Measurements from ENCODE around the gene RAB11FIP4. TPM values are rescaled to one million over a fixed set of nuclear protein-coding genes. Genes with fewer than 3 reads are reported as not detected.

The RAB11FIP4 gene
- total RNA-seq, 1 donor from 2014 or later = 28.6 TPM

DNA sequence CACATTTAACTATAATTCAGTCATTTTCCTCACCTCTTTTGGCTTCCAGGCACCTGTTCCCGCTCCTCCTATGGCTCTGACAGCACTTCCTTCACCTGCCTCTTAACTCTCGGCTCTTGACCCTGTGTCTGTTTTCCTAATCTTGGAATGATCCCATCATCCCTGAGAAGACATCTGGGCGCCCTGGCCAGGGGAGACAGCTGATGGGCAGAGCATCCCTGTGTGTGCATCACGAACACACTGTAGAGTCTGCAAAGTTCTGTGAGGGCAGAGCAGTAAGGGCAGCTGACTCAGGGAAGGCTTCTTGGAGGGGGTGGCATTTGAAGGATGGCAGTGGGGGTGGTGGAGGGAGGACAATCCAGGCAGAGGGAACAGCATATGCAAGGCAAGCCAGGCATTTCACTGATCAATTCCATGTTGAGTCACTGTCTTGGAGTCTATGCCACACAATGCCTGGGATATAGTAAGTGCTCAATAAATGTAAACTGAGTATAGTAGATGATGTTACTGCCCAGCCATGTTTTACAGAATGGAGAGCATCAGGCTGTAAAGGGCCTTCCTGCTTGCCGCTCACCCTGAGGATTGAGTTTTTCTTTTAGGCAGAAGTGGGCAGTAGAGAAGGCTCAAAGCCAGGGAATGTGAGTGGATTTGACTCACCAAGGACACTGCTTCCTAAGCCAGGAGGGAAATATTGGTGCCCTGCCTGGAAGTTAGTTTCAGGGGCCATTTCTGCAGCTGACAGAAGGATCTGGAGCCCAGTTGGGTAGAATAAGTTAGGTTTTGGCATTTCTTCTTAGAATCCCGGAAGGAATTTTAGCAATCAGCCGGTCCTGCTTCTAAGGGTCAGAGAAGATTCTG is 5.8 kb upstream of the RAB11FIP4 start:
- intact Hi-C loops (cut with micrococcal nuclease) = no loop called here

DNA sequence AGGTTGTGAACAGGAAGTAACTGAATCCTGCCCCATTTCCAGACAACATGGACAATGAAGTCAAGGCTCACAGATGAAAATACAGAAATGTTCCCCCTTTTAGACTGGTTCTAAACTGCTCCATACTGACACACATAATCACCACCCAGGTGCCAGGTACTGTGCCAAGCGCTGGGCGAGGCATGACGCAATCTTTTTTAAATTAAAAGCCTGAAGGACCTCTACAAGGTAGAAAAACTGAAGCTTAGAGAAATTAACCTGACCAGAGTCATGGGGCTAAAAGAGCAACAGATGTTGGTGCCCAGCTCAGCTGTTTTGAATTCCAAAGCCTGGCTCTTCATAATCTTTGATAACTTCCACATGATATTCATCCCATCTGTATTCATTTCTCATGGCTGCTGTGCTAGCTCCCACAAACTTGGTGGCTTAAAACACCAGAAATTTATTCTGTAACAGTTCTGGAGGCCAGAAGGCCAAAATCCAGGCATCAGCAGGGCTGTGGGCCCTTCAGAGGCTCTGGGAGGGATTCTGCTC is 4.9 kb upstream of the RAB11FIP4 start:
- intact Hi-C loops (cut with micrococcal nuclease) = no loop called here

DNA sequence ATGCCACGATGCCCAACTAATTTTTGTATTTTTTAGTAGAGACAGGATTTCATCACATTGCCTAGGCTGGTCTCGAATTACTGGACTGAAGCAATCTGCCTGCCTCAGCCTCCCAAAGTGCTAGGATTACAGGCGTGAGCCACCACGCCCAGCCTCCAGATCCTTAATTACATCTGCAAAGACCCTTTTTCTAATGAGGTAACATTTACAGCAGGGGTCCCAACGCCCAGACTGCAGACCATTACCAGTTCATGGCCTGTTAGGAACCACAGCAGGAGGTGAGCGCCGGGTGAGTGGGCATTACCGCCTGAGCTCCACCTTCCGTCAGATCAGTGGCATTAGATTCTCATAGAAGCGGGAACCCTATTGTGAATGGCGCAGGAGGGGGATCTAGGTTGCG is 4.0 kb upstream of the RAB11FIP4 start:
- intact Hi-C loops (cut with micrococcal nuclease) = no loop called here

DNA sequence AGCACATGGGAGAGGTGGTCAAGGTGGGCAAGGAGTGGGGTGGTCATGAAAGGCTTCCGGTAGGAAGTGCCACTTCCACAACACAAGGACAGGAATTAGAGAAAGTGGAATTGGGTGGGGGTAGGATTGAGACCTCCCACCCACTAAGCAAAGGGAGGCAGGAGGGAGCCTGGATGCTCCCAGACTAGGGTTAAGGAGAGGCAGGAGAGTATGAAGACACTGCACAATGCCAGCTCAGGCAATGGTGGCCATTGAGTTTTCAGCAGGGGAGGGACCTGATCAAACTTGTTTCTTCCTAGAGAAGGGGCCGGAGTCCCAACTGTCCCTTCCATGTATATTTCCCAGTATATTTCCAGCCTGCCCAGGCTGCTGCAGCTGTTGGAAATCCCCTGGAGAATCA is 3.1 kb upstream of the RAB11FIP4 start:
- intact Hi-C loops (cut with micrococcal nuclease) = loop anchor here (2.0 kb wide), 1 partner anchor 136 kb away; no protein-coding TSS in a partner anchor

DNA sequence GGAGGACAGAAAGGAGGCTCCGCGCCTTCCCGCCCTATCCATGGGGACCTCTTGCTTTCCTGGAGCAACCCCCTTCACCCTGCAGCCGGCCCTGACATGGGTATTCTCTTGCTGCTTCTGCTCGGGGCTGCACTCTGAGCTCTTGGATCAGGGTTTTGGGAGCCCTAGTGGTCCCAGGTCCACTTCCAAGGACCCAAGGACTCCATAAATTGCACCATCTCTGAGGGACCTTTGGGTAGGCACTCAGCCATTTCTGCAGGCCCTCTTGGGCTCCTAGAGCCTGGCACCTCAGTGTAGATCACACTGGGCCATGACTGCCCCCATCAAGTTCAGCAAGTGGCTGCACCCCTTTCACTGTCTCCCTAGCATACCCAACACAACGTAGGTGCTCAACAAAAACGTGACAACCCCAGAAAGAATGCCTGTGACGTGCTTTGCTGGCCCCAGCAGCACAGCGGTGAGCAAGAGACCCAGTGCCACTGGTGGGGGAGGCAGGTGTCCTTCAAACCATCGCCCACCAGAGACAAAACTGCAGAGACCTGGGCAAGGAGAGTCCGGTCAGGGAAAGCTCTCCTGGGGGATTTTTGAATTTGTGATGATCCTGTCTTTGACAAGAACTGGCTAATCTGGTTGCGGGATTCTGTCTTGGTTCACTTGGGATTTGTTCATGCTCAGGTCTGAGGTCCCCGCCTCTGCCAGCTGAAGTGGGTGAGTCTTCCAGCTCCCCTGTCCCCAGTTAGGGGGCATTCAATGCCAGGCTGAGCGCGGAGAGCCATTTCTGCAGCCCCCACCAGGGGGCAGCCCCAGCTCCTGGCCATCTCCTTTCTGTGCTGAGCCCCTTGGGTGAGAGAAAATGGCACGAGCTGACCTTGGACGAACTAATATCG is 2.5 kb upstream of the RAB11FIP4 start:
- intact Hi-C loops (cut with micrococcal nuclease) = loop anchor here (2.0 kb wide), 1 partner anchor 136 kb away; no protein-coding TSS in a partner anchor

DNA sequence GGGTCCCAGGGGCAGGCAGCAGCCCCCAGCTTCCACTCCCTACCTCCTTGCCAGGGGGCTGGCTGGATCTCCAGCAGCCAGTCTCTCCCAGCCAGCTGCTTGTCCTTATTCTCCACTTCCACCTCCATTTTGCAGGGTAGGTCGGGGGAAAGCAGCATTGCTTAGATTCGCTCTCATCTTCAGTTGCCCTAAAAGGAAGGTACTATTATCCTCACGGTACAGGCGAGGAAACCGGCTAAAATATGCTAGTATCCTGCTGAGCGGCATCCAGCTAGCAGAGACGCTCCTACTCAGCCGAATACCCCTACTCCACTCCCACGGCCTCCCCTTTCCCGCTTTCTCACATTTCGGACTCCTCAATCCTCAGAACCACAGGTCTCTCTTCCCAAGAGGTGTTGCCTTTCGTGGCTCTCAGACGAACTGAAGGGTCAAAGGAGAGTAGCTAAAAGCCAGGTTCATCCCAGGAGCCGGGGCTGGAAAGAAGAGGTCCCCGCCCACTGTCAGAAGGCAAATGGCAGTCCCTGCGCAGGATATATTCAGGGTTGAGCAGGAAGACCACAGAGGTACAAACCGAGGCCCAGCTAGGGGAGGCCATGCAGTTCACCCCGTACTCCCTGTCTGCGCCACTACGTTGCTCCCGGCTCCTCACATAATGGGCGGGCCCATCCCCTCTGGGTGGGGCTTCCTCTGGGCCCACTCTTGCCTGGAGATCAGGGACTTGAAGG is 1.7 kb upstream of the RAB11FIP4 start:
- intact Hi-C loops (cut with micrococcal nuclease) = loop anchor here (2.0 kb wide), 1 partner anchor 135 kb away; no protein-coding TSS in a partner anchor

DNA sequence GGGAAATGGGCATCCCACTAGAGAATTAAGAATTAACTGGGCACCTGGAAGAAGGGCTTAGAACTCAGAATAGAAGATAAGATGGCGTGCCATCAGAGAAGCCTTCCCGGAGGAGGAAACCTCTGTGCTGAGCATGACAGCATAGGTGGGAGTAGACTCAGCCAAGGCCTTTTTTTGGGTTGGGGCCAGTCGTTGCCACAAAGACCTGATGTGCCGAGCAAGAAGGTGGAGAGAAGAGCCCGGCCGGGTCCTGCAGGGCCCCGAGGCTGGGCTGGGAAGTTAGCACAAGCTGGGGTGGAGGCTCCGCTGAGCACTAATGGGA is 1.1 kb upstream of the RAB11FIP4 start:
- intact Hi-C loops (cut with micrococcal nuclease) = no loop called here

DNA sequence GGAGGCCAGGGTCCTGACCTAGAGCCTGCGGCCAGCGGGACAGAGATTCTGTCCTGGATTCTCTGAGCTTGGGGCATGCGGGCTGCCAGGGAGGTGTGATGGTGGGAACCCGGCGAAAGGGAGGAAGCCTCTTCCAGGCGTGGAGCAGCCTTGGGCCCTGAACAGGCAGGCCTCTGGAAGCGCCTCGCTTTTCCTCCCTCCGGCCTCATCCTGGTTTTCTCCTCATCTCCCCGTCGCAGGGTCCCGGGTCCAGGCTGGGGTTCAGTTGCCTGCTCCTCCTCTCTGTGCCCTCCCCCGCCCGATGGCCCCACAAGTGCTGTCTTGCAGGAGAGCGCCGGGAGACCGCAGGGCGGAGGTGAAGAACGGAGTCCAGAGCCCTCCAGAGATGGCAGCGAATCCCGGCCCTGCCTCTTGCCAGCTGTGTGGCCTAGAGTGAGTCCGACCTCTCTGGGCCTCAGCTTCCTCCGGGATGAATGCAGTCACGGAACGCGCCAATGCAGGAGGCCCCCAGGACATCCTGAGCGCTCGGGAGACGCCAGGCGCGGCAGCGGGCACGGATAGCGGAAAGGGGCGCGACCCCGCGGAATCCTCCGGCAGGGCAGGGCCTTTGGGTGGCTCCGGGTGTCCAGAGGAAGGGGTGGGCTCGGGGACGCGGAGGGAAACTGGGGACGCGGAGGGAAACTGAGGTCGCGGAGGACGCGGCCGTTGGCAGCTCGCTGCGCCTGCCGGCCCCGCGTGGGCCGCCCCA is 553 bp upstream of the RAB11FIP4 start:
- intact Hi-C loops (cut with micrococcal nuclease) = no loop called here

DNA sequence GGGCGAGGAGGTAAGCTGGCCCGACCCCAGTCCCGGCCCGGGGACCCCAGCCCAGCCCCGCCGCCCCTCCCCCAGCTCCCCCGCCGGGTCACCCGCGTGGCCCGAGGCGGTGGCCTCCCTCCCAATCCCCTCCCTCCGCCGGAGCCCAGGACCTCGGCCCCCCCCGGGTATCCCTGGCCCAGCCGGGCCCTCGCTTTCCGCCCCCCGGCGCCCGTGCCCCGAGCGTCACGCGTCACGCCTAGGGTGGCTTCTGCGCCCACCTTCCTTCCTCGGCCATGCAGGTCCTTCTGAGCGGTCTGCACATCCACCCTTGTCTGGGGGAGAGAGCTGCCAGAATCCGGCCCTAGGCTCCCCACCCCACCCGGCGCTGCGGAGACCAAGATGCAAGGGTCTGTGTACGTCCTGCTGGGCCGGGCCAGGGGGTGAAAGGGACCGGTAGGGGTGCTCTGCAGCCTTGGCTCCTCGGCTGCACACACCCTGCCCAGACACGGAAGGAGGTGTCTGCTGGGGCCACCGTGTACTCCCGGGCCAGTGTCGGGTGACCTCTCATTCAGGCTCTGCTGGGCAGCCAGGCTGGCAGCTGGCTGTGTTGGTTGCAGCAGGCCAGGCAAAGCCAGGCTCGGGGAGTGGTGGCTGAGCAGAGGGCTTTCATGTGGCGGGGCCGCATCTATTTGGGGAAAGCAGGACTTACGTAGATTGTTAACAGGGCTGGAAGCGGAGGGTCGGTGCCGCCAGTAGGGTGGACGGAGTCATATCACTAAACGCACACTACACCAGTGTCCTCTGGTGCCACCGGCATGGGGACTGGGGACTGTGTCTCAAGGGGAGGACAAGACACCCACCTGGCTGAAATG is 754 bp downstream of the RAB11FIP4 start:
- intact Hi-C loops (cut with micrococcal nuclease) = no loop called here

DNA sequence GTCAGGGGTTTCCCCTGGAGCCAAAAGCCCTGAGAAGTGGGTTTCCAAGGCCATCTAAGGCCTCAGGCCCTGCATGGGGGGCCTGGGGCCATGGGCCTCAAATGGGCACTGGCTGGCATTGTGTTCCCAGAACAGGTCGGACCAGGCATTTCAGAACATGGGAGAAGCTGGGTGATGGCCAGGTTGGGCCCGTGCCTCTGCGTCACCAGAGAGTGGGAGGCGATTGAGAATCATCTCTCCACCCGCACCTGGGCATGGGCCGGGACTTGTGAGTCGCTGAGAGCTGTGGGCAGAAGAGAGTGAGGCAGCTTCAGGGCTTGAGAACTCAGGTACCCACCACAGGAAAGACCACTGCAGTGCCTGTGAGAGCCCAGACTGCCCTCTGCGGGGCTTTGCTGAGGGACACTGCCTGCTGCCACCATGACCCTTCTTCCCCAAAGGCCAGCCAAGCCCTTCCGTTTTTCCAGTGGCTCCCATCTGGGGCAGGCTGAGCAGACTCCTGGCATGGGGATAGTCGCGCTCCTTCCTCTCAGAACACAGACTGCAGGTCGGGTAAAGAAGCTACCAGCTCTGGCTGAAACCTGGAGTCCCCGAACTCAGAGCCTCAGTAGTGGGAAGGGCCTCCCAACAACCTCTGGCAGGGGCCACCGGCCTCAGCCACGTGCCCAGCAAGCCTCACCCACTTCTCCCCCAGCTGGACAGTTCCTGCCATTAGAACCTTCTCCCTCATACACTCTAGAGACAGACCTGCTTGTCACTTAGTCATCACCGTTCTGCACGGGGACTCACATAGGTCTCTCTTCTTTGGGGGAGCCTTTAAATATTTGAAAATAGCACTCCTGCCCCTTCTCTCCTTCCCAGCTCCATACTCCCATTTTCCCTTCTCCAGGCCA is 1.6 kb downstream of the RAB11FIP4 start:
- intact Hi-C loops (cut with micrococcal nuclease) = no loop called here

DNA sequence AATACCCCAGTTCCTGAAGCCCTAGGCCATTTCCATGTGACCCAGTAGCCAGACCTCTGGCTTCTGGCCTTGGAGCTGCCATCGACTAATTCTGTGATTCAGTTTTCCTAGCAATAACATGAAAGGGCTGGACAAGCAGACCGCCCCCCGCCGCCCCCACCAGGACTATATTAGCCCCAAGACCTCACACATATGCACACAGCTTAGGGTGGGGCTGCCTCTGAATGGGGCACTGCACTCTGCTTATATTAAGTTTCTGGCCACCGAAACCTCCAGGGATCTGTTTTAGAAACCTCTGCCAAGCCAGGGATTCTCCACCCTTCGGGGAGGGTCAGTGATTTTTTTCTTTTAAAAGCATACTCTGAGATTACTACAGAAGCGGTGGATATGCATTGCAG is 2.3 kb downstream of the RAB11FIP4 start:
- intact Hi-C loops (cut with micrococcal nuclease) = no loop called here

DNA sequence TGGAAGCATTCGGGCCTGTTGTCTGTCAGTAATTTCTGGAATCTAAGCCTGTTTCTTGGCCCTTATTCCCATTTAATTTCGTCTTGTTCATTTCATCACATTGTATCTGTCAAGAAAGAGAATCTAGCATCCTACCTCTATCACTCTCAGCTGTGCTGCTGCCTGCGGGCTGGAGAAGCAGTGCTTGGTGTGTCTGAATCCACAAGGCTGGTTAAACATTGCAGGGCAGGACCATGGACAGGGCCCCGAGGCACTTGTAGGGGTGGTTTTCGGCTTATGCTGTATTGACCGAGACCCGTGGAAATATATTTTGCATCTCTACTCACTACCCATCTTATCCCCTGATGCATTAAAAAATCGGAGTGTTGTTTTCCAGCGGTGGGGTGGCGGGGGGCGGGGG is 3.1 kb downstream of the RAB11FIP4 start:
- intact Hi-C loops (cut with micrococcal nuclease) = no loop called here

DNA sequence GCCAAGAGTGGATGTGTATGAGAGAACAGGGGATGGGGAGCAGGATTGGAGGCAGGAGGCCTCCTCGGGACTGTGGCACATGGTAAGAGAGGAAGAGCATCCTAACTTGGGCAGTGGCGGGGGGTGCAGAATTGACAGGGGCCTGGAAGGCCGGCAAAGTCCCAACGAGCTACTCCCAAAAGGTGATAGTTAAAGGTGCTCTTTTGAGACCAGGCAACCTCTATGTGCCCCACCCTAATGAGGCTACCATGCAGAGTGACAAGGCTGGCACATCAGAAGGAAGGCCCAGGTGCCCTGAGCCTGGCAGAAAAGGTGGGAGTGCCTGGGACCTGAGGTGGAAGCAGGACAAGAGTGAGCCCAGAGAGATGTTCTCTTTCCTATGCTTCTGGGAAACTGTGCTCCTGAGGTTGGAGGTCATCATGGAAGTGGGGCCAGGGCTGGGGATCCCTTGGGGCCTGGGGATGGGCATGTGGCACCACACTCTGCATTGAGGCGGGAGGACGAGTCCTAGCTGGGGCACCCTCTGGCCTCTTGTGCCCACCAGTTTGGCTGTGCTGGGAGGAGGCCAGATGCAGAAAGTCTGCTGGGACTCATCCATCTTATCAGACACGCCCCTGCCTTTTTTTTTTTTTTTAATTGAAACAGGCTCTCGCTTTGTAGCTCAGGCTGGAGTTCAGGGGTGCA is 5.9 kb downstream of the RAB11FIP4 start:
- intact Hi-C loops (cut with micrococcal nuclease) = no loop called here

DNA sequence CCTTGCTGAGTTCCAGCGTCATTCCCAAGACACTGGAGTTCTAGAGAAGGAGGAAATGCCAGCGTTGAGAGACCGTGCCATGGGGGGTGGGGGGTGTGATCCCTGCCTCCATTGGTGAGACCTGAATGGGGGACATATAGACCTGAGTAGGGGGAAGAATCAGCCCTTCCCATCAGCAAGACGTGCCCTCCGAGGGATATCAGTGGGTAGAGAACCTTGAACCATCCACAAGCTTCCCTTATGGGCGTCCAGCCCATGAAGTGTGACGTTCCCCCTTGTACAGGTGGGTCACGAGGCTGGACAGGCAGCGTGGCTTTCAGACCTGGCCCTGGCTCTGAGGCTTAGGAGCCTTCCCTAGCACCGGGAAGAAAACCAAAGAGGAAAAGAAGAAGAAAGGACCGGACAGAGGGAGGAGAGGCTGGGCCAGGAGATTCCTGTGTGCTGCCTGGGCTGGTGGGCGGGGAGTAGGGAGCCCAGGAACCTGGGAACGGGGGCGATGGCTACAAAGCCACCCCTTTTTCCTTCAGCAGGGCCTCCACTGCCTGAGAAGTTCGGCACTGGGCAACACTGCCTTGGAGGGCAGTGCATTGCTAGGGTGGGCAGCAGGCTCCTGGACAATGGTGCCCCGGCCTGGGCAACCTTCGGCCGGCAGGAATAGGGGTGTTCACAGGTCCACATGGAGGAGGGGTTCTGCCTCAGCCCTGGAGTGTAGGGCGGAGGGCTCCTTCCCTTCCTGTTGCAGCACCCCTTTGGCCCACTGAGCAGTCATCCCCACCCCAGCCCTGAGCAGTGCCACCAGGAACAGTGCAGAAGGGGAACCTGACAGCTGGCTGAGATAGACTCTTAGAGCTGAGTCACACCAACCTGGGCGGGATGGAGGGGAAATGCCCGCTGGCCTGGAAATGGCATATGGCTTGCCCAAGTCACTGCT is 7.2 kb downstream of the RAB11FIP4 start:
- intact Hi-C loops (cut with micrococcal nuclease) = no loop called here

DNA sequence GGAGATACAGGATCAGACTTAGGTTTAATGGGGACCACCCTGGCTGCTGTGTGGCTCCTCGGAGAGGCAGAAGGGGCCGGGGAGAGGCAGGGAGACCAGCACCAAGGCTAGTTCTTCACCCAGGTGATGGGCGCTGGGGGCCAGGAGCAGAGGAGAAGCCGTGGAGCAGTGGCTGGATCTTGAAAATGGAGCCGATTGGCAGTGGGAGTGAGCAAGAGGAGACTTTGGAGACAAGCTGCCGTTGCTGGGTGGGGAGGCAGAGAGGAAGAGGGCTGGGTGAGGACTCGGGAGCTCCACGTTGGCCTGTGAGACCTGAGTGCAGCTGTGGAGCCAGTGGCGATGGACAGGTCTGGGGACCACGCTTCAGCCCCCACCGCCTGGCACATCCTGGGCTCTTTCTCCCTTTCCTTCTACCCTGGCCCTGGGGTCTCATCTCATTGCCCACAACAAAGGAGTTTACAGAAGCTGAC is 9.0 kb downstream of the RAB11FIP4 start:
- intact Hi-C loops (cut with micrococcal nuclease) = no loop called here

DNA sequence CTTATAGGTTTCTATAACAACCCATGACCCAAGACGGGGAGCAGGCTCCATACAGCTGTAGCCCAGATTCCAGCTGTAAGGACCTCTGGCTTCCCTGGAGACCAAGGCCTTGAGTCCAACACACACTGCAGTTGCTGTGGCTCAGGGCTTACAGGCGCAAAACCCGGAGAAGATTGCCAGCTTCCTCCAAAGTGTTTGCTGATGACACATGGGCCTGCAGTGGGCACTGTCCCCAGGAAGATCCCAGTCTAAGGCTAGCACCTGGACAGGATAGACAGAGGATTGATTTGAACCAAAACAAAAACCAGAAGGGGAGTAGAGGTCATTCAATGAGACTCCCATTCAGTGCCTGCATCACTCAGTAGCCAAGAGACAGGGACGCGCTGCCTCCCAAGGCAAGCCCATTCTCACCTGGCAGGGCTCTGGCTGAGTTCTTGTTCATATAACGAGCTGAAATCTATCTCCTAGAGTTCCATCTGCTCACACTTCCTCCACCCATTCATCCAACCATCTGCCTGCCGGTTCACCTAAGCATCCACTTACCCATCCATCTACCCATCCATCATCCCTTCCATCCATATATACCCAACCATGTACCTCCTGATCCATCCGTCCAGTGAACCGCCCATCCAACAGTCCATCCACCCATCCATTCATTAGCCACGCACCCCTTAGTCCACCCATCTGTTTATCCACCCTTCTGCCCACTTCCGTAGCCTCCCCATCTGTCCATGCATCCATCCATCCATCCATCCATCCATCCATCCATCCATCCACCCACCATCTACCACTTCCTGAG is 10.2 kb downstream of the RAB11FIP4 start:
- intact Hi-C loops (cut with micrococcal nuclease) = no loop called here
